Body of pancreas (tissue), 4 donors: ENCODE results near the gene NDUFV1. TPM values are rescaled to one million over a fixed set of nuclear protein-coding genes. Genes with fewer than 3 reads are reported as not detected.

ENCODE experiments used
- ATAC-seq: fragments of 150-250 bp; one replicate; pipeline ENCODE4 v1.9.1; 2016
- DNase-seq, 4 donors: peaks; one replicate each; pipeline ENCODE4 v3.0.0-alpha.2; 2019
- H3K27ac ChIP-seq, 4 donors: fragments of 200-600 bp; sonication (generic); 1 replicate in 3 of 4; 2 replicates in 1 of 4; pipeline versions ENCODE4 v1.5.1 to v1.6.1; 2016 to 2019; ENCODE audit warnings: mild to moderate bottlenecking in 1 of 4, mixed read lengths in 1 of 4, moderate library complexity in 1 of 4
- H3K27me3 ChIP-seq, 2 donors: fragments of 200-600 bp; sonication (generic); one replicate each; pipeline ENCODE4 v1.6.0; 2016; ENCODE audit warnings: mild to moderate bottlenecking in 1 of 2
- H3K36me3 ChIP-seq, 2 donors: fragments of 200-600 bp; sonication (generic); replicated peaks in 1 of 2; 2 replicates each; pipeline ENCODE4 v1.5.1; 2016; ENCODE audit warnings: low read depth in 2 of 2; ENCODE audit not compliant: insufficient read depth in 1 of 2
- H3K4me1 ChIP-seq: fragments of 200-600 bp; sonication (generic); one replicate; pipeline ENCODE4 v1.6.0; 2016
- H3K4me3 ChIP-seq, 2 donors: fragments of 200-600 bp; sonication (generic); 1 replicate in 1 of 2; 2 replicates in 1 of 2; pipeline ENCODE4 v1.5.1; 2016 to 2019
- H3K9me3 ChIP-seq, 3 donors: fragments of 200-600 bp; sonication (generic); 1 replicate in 2 of 3; 2 replicates in 1 of 3; pipeline ENCODE4 v1.5.1; 2016
- POLR2A ChIP-seq, 3 donors: fragments of 450-650 bp; IDR thresholded peaks; one replicate each; pipeline ENCODE4 v1.6.1; 2016; ENCODE audit warnings: antibody characterized with exemption in 3 of 3, mild to moderate bottlenecking in 2 of 3
- WGBS, 2 donors: methylation state at CpG; one replicate each; pipeline ENCODE4 v1.1.5; 2017; 5-methylcytosine and 5-hydroxymethylcytosine counted together
- intact Hi-C: fragments of 100-400 bp; cut with DNase I; formaldehyde crosslinking; loops from one replicate; pipeline ENCODE4 v1.15.1; 2023
- total RNA-seq, 2 donors: library from RNA; depleted of rRNA; stranded (reverse); fragments of >200 nt; gene quantifications; one replicate each; pipeline ENCODE4 v1.1.0, GENCODE V29; 2016
- TF ChIP-seq, protein P1 (sequence below), 7 experiments: fragments of 450-650 bp in 4 of 7; fragments of 200-600 bp in 3 of 7; sonication (generic) in 3 of 7; IDR thresholded peaks; one replicate each; pipeline ENCODE4 v1.5.1; 2016 to 2019; ENCODE audit warnings: antibody characterized with exemption in 7 of 7

NDUFV1 gene
- total RNA-seq, 2 donors from 2014 or later = 209 to 264 TPM

- 94 to 96% methylated on average over 5 of the region's 5 CpGs for WGBS, 2 donors
- H3K4me1 ChIP-seq = peaks cover 49% of the 10 kb centered on the region
- no peaks in the 10 kb centered on the region for H3K36me3 ChIP-seq
- no peaks in the 10 kb centered on the region for H3K9me3 ChIP-seq
- ATAC-seq (no peak), DNase-seq (no peak)
- H3K4me3 ChIP-seq = no peak overlapping the region
- intact Hi-C loops = no loop called here
- H3K27me3 ChIP-seq = no peaks in the 10 kb centered on the region
- H3K27ac ChIP-seq = no peak overlapping the region
- TF ChIP-seq, protein P1, sequence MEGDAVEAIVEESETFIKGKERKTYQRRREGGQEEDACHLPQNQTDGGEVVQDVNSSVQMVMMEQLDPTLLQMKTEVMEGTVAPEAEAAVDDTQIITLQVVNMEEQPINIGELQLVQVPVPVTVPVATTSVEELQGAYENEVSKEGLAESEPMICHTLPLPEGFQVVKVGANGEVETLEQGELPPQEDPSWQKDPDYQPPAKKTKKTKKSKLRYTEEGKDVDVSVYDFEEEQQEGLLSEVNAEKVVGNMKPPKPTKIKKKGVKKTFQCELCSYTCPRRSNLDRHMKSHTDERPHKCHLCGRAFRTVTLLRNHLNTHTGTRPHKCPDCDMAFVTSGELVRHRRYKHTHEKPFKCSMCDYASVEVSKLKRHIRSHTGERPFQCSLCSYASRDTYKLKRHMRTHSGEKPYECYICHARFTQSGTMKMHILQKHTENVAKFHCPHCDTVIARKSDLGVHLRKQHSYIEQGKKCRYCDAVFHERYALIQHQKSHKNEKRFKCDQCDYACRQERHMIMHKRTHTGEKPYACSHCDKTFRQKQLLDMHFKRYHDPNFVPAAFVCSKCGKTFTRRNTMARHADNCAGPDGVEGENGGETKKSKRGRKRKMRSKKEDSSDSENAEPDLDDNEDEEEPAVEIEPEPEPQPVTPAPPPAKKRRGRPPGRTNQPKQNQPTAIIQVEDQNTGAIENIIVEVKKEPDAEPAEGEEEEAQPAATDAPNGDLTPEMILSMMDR (IDR thresholded peaks at IDR 0.05) = peak in 4 of 7 experiments; percentile 27 to 41 (median 34)
- TF ChIP-seq POLR2A (IDR thresholded peaks at IDR 0.05) = no peak
Observed at GRCh38 chr11:67644042-67644441, 37.3 kb downstream of the NDUFV1 start.

GRCh38 chr11:67644472-67645418 lies 38.0 kb downstream of the NDUFV1 start:
- Histone ChIP-seq H3K4me3 (no peak overlapping the region), H3K9me3 (no peaks in the 10 kb centered on the region), H3K36me3 (no peaks in the 10 kb centered on the region), H3K4me1 (peaks cover 56% of the 10 kb centered on the region), H3K27ac (peak overlapping the region in 3 of 4 donors; percentile 71 to 82 (median 78)), H3K27me3 (no peaks in the 10 kb centered on the region)
- DNase-seq (peak in 2 of 4 donors; percentile 41 to 52), ATAC-seq (no peak)
- WGBS, 2 donors = 55 to 75% methylated on average over 2 to 22 of the region's 22 CpGs
- TF ChIP-seq, protein P1 (IDR thresholded peaks at IDR 0.05) = no peak
- TF ChIP-seq POLR2A (IDR thresholded peaks at IDR 0.05) = no peak
- intact Hi-C loops = no loop called here

GRCh38 chr11:67645521-67646461 lies 39.1 kb downstream of the NDUFV1 start:
- TF ChIP-seq, protein P1 (IDR thresholded peaks at IDR 0.05) = peak; percentile 21 to 55 (median 41)
- no peak for TF ChIP-seq POLR2A (IDR thresholded peaks at IDR 0.05)
- DNase-seq (peak; percentile 81 to 86 (median 84)), ATAC-seq (peak; percentile 64)
- no peak overlapping the region for H3K4me3 ChIP-seq
- 40 to 50% methylated on average over 11 to 24 of the region's 24 CpGs for WGBS, 2 donors
- H3K27ac ChIP-seq = peak overlapping the region; percentile 71 to 83 (median 80)
- no peaks in the 10 kb centered on the region for H3K36me3 ChIP-seq
- no peaks in the 10 kb centered on the region for H3K9me3 ChIP-seq
- H3K4me1 ChIP-seq = peaks cover 57% of the 10 kb centered on the region
- intact Hi-C loops = no loop called here
- H3K27me3 ChIP-seq = no peaks in the 10 kb centered on the region

- Histone ChIP-seq H3K27me3 (no peaks in the 10 kb centered on the region), H3K9me3 (no peaks in the 10 kb centered on the region), H3K4me1 (peaks cover 64% of the 10 kb centered on the region), H3K27ac (peak overlapping the region; percentile 71 to 83 (median 80)), H3K4me3 (no peak overlapping the region), H3K36me3 (no peaks in the 10 kb centered on the region)
- ATAC-seq (peak; percentile 53), DNase-seq (peak; percentile 72 to 79 (median 76))
- intact Hi-C loops = no loop called here
- WGBS, 2 donors = 38 to 50% methylated on average over 5 to 24 of the region's 24 CpGs
- TF ChIP-seq, protein P1 (IDR thresholded peaks at IDR 0.05) = peak in 3 of 7 experiments; percentile 23 to 33 (median 31)
- TF ChIP-seq POLR2A (IDR thresholded peaks at IDR 0.05) = peak in 2 of 3 donors; percentile 18 to 37
Observed at GRCh38 chr11:67646535-67647336, 40.0 kb downstream of the NDUFV1 start.
